Transverse colon (tissue), 4 donors: ENCODE measurements around the gene UTS2R. TPM values are rescaled to one million over a fixed set of nuclear protein-coding genes. Genes with fewer than 3 reads are reported as not detected.
"Not testable (repeated sequence)": the region's sequence is repeated elsewhere in the genome, so short reads cannot be mapped to it uniquely, and the experiment has no call there.

Experiments
- DNase-seq: peaks from one replicate; pipeline ENCODE4 v3.0.0-alpha.2; 2019
- H3K27ac ChIP-seq, 4 donors: fragments of 200-600 bp; sonication (generic); 2 replicates each; pipeline ENCODE4 v1.5.1; 2016 to 2018; ENCODE audit warnings: inconsistent platforms in 4 of 4
- H3K27me3 ChIP-seq: fragments of 200-600 bp; sonication (generic); 2 replicates; pipeline ENCODE4 v1.5.1; 2017; ENCODE audit warnings: inconsistent platforms
- H3K36me3 ChIP-seq, 4 donors: fragments of 200-600 bp; sonication (generic); 2 replicates each; pipeline ENCODE4 v1.5.1; 2017 to 2019; ENCODE audit warnings: inconsistent platforms in 4 of 4
- H3K4me1 ChIP-seq, 4 donors: fragments of 200-600 bp; sonication (generic); 2 replicates each; pipeline ENCODE4 v1.5.1; 2017 to 2020; ENCODE audit warnings: inconsistent platforms in 4 of 4
- H3K4me3 ChIP-seq, 4 donors: fragments of 200-600 bp; sonication (generic); 1 replicate in 1 of 4; 2 replicates in 3 of 4; pipeline versions ENCODE4 v1.5.1 to v1.6.1; 2017 to 2019; ENCODE audit warnings: inconsistent platforms in 4 of 4
- H3K9me3 ChIP-seq, 2 donors: fragments of 200-600 bp; sonication (generic); 2 replicates each; pipeline ENCODE4 v1.5.1; 2017 to 2019; ENCODE audit warnings: inconsistent platforms in 2 of 2
- CTCF ChIP-seq, 5 experiments: fragments of 200-600 bp in 3 of 5; fragments of 450-650 bp in 2 of 5; sonication (generic) in 3 of 5; IDR thresholded peaks; 1 replicate in 2 of 5; 2 replicates in 3 of 5; pipeline ENCODE4 v1.5.1; 2016 to 2017; ENCODE audit warnings: antibody characterized with exemption in 5 of 5, inconsistent platforms in 3 of 5, mild to moderate bottlenecking in 2 of 5, moderate library complexity in 1 of 5
- EP300 ChIP-seq: sonication (generic); formaldehyde crosslinking; IDR thresholded peaks from one replicate; pipeline ENCODE4 v1.6.1; 2017; ENCODE audit warnings: antibody characterized with exemption, low read depth
- POLR2A ChIP-seq: fragments of 450-650 bp; IDR thresholded peaks from one replicate; pipeline ENCODE4 v1.6.1; 2016; ENCODE audit warnings: antibody characterized with exemption, mild to moderate bottlenecking, moderate library complexity
- POLR2AphosphoS5 ChIP-seq, 3 donors: sonication (generic); formaldehyde crosslinking; IDR thresholded peaks; one replicate each; pipeline ENCODE4 v1.6.1; 2016; ENCODE audit warnings: antibody characterized with exemption in 3 of 3
- WGBS, 2 donors: methylation state at CpG; one replicate each; pipeline ENCODE4 v1.1.5; 2018; ENCODE audit warnings: low coverage in 1 of 2; 5-methylcytosine and 5-hydroxymethylcytosine counted together
- in situ Hi-C, 4 donors: fragments of 200-750 bp; cut with MboI; loops; one replicate each; pipeline versions ENCODE4 v1.15.0 to v1.15.1; 2017; ENCODE audit warnings: low sequenced_read_pairs in 3 of 4, low pct_ligation_motif_present in 1 of 4, low pct_unique_long_range_greater_than_20kb in 1 of 4
- intact Hi-C: fragments of 100-400 bp; cut with DNase I; formaldehyde crosslinking; loops from one replicate; pipeline ENCODE4 v1.15.1; 2023; ENCODE audit warnings: low total_unique reads
- total RNA-seq, 4 donors: library from RNA; depleted of rRNA; stranded (reverse); fragments of >200 nt; gene quantifications; one replicate each; pipeline ENCODE4 v1.1.0, GENCODE V29; 2016

The UTS2R gene
- total RNA-seq, 4 donors from 2014 or later, result 0.48 TPM; not detected in 3

GRCh38 chr17:82370471-82371332 is 863 bp upstream of the UTS2R start:
- peaks cover 72% of the 10 kb centered on the region for H3K27me3 ChIP-seq
- in situ Hi-C loops (no loop called here), intact Hi-C loops (no loop called here)
- H3K9me3 ChIP-seq, result no peaks in the 10 kb centered on the region
- TF ChIP-seq CTCF (IDR thresholded peaks at IDR 0.05), result no peak
- no peak for TF ChIP-seq POLR2A
- no peak for TF ChIP-seq POLR2AphosphoS5 (IDR thresholded peaks at IDR 0.05)
- TF ChIP-seq EP300, result no peak
- H3K27ac ChIP-seq, result no peak overlapping the region
- peaks cover 11 to 46% (median 26%) of the 10 kb centered on the region in 4 donors for H3K4me1 ChIP-seq
- peak overlapping the region in 3 of 4 donors; percentile 13 to 43 (median 21) for H3K4me3 ChIP-seq
- 19% methylated on average over 38 of the region's 38 CpGs; no CpG with 5 or more reads in 1 of the 2 donors for WGBS, 2 donors
- DNase-seq, result peak; percentile 52
- no peaks in the 10 kb centered on the region for H3K36me3 ChIP-seq

GRCh38 chr17:82372249-82373071 is 895 bp downstream of the UTS2R start:
- H3K27ac ChIP-seq, result no peak overlapping the region
- no peak for TF ChIP-seq POLR2AphosphoS5 (IDR thresholded peaks at IDR 0.05)
- TF ChIP-seq EP300, result no peak
- no peak for TF ChIP-seq CTCF (IDR thresholded peaks at IDR 0.05)
- no peak for TF ChIP-seq POLR2A
- intact Hi-C loops, result no loop called here

GRCh38 chr17:82373072-82373452 is 1.5 kb downstream of the UTS2R start:
- in situ Hi-C loops, DNase-seq, H3K4me3 ChIP-seq, H3K9me3 ChIP-seq, H3K36me3 ChIP-seq, intact Hi-C loops, H3K27ac ChIP-seq: not testable (repeated sequence)
- Histone ChIP-seq H3K27me3 (peaks cover 87% of the 10 kb centered on the region), H3K4me1 (peaks cover 9 to 34% (median 26%) of the 10 kb centered on the region in 4 donors)
- 61 to 84% methylated on average over 10 of the region's 10 CpGs for WGBS, 2 donors

More at GRCh38 chr17:82372249-82373071, 895 bp downstream of the UTS2R start:
- in situ Hi-C loops, result no loop called here
- peaks cover 9 to 34% (median 26%) of the 10 kb centered on the region in 4 donors for H3K4me1 ChIP-seq
- H3K9me3 ChIP-seq, result no peaks in the 10 kb centered on the region
- H3K27me3 ChIP-seq, result peaks cover 82% of the 10 kb centered on the region
- no peak for DNase-seq
- 37 to 47% methylated on average over 11 to 40 of the region's 41 CpGs for WGBS, 2 donors
- no peaks in the 10 kb centered on the region for H3K36me3 ChIP-seq
- H3K4me3 ChIP-seq, result no peak overlapping the region

GRCh38 chr17:82373731-82374625 is 2.4 kb downstream of the UTS2R start:
- no peaks in the 10 kb centered on the region for H3K36me3 ChIP-seq
- in situ Hi-C loops (no loop called here), intact Hi-C loops (no loop called here)
- peaks cover 9 to 34% (median 26%) of the 10 kb centered on the region in 4 donors for H3K4me1 ChIP-seq
- H3K9me3 ChIP-seq, result no peaks in the 10 kb centered on the region
- WGBS, 2 donors, result 70 to 80% methylated on average over 1 to 22 of the region's 37 CpGs
- H3K27ac ChIP-seq, result no peak overlapping the region
- no peak for DNase-seq
- TF ChIP-seq CTCF (IDR thresholded peaks at IDR 0.05), result no peak
- no peak for TF ChIP-seq POLR2A
- TF ChIP-seq EP300, result no peak
- TF ChIP-seq POLR2AphosphoS5 (IDR thresholded peaks at IDR 0.05), result no peak
- H3K27me3 ChIP-seq, result peaks cover 92% of the 10 kb centered on the region
- H3K4me3 ChIP-seq, result no peak overlapping the region
